Astrocyte of the spinal cord (primary cell): ENCODE data around the gene ATG4B.

Source experiments
- DNase-seq: peaks from one replicate; pipeline ENCODE4 v3.0.0; 2011; ENCODE audit warnings: low read depth, low spot score
- H3K4me3 ChIP-seq: 2 replicates; pipeline ENCODE4 v1.5.1; 2011; ENCODE audit warnings: low read depth, mild to moderate bottlenecking, low read length, moderate library complexity
- in situ Hi-C: cut with HindIII; loops from 2 replicates; pipeline ENCODE4 v1.10.0; 2017; ENCODE audit warnings: low sequenced_read_pairs
- TF ChIP-seq, protein P1 (sequence below): IDR thresholded peaks from 2 replicates; pipeline ENCODE4 v1.5.1; 2012; ENCODE audit warnings: low read depth, mild to moderate bottlenecking, low read length, inconsistent platforms

Gene ATG4B

GRCh38 chr2:241720560-241720959 lies 83.1 kb downstream of the ATG4B start:
- in situ Hi-C loops: no loop called here

DNA sequence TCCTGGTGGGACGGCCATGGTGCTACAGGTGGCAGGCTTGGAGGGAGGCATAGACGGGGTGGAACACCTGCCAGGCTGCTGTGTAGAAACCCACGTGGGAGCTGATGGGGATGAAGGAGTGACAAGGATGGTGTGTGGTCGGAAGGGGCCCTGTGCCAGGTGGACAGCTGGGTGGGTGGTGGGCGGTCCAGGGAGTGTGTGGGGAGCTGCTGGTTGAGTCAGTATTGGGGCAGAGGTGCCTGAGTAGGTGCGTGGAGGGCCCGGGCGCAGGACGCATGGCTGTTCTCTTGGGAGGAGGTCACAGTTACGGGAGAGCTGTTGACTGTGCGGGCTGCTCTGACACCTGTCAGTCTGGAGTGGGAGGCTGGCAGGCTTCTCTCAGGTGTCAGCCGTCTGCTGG lies 84.4 kb downstream of the ATG4B start:
- in situ Hi-C loops: no loop called here
- H3K4me3 ChIP-seq: no peak overlapping the region
- TF ChIP-seq, protein P1, sequence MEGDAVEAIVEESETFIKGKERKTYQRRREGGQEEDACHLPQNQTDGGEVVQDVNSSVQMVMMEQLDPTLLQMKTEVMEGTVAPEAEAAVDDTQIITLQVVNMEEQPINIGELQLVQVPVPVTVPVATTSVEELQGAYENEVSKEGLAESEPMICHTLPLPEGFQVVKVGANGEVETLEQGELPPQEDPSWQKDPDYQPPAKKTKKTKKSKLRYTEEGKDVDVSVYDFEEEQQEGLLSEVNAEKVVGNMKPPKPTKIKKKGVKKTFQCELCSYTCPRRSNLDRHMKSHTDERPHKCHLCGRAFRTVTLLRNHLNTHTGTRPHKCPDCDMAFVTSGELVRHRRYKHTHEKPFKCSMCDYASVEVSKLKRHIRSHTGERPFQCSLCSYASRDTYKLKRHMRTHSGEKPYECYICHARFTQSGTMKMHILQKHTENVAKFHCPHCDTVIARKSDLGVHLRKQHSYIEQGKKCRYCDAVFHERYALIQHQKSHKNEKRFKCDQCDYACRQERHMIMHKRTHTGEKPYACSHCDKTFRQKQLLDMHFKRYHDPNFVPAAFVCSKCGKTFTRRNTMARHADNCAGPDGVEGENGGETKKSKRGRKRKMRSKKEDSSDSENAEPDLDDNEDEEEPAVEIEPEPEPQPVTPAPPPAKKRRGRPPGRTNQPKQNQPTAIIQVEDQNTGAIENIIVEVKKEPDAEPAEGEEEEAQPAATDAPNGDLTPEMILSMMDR: no peak
- DNase-seq: no peak

More at GRCh38 chr2:241720560-241720959, 83.1 kb downstream of the ATG4B start:
- no peak for DNase-seq
- TF ChIP-seq, protein P1: no peak
- no peak overlapping the region for H3K4me3 ChIP-seq

- DNase-seq: no peak
- TF ChIP-seq, protein P1: no peak
- in situ Hi-C loops: no loop called here
- H3K4me3 ChIP-seq: no peak overlapping the region
Observed at GRCh38 chr2:241722896-241723454, 85.5 kb downstream of the ATG4B start.
